ENCODE results near the gene DLGAP1. TPM values are rescaled to one million over a fixed set of nuclear protein-coding genes. Genes with fewer than 3 reads are reported as not detected.

The DLGAP1 gene
- total RNA-seq, 1 experiment from 2014 or later = 23.0 TPM

- TF ChIP-seq ZNF425 (CRISPR knock-in tag; conservative IDR thresholded peaks at IDR 0.05) (no peak), TCF7 (CRISPR knock-in tag; IDR thresholded peaks at IDR 0.05; ENCODE audit: low read depth) (no peak), NFATC4 (CRISPR knock-in tag; IDR thresholded peaks at IDR 0.05) (no peak), SOX15 (CRISPR knock-in tag; IDR thresholded peaks at IDR 0.05) (no peak), ATF6 (CRISPR knock-in tag; IDR thresholded peaks at IDR 0.05) (no peak)
These were observed 683.8 kb downstream of the DLGAP1 start (continued) for GRCh38 chr18:3771121-3771971.

GRCh38 chr18:3761266-3761665 lies 693.8 kb downstream of the DLGAP1 start:
- CTCF ChIA-PET = interaction anchor here (0.9 kb wide), 1 partner anchor 10 kb away, joined by 4 read pairs; no protein-coding TSS in a partner anchor
- H3K36me3 Mint-ChIP-seq = peaks cover 18% of the 10 kb centered on the region
- POLR2A ChIA-PET = no interaction called here
- H3K27me3 Mint-ChIP-seq (ENCODE audit: low read depth) = no peaks in the 10 kb centered on the region; the same call in 1 of the 2 replicates
- H3K4me1 Mint-ChIP-seq = peaks cover 7% of the 10 kb centered on the region
- H3K9me3 Mint-ChIP-seq = peaks cover 22% of the 10 kb centered on the region
- no peak overlapping the region for H3K4me3 Mint-ChIP-seq
- H3K27ac Mint-ChIP-seq = no peak overlapping the region
- DNase-seq (ENCODE audit: low spot score) (no peak), ATAC-seq (no peak)
- TF ChIP-seq AR (CRISPR knock-in tag; IDR thresholded peaks at IDR 0.05) (no peak), FOXK1 (CRISPR knock-in tag; IDR thresholded peaks at IDR 0.05) (no peak), E2F5 (CRISPR knock-in tag; IDR thresholded peaks at IDR 0.05) (no peak), ESRRA (CRISPR knock-in tag; IDR thresholded peaks at IDR 0.05; ENCODE audit: borderline replicate concordance) (no peak), TEAD4 (CRISPR knock-in tag; IDR thresholded peaks at IDR 0.05) (no peak), USF2 (CRISPR knock-in tag; IDR thresholded peaks at IDR 0.05) (no peak), ATF1 (CRISPR knock-in tag; IDR thresholded peaks at IDR 0.05) (no peak), AFF4 (CRISPR knock-in tag; IDR thresholded peaks at IDR 0.05; ENCODE audit: borderline replicate concordance) (no peak), FOXP4 (CRISPR knock-in tag; IDR thresholded peaks at IDR 0.05) (no peak), MXD4 (CRISPR knock-in tag; IDR thresholded peaks at IDR 0.05; ENCODE audit: borderline replicate concordance) (no peak), ELF4 (CRISPR knock-in tag; IDR thresholded peaks at IDR 0.05; ENCODE audit: low read depth) (no peak), USF1 (CRISPR knock-in tag; IDR thresholded peaks at IDR 0.05) (no peak), NR3C1 (CRISPR knock-in tag; conservative IDR thresholded peaks at IDR 0.05; ENCODE audit: low read depth) (no peak)

All from WTC11 (cell line).